A549 (cell line): ENCODE data around the gene METTL21C. TPM values are rescaled to one million over a fixed set of nuclear protein-coding genes. Genes with fewer than 3 reads are reported as not detected.

Experiments used
- ATAC-seq, 2 experiments: fragments of 200-7000 bp in 1 of 2; fragments of >200 bp in 1 of 2; cut with Nextera tagmentation in 1 of 2; cut with Tn5 transposase in 1 of 2; 3 replicates each; pipeline versions ENCODE4 v1.8.0 to v1.9.1; 2018 to 2020; ENCODE audit warnings: mild to moderate bottlenecking in 1 of 2, moderate library complexity in 1 of 2
- CTCF ChIA-PET: fragments of 300-600 bp; sonication (Branson Sonifier 250); formaldehyde crosslinking; extraction: SDS; loops from one replicate; lab custom pipeline; 2021; ENCODE audit warnings: antibody characterized with exemption, inconsistent platforms; lab: Yijun Ruan, JAX
- POLR2A ChIA-PET: fragments of 350-600 bp; formaldehyde crosslinking; extraction: SDS; loops from one replicate; lab custom pipeline; 2021; ENCODE audit warnings: antibody characterized with exemption, inconsistent platforms; lab: Yijun Ruan, JAX
- DNase-seq, 2 experiments: peaks; one replicate each; pipeline versions ENCODE4 v3.0.0 to v3.0.0-alpha.2; 2011 to 2016; ENCODE audit warnings: low read depth in 1 of 2, low spot score in 1 of 2
- FAIRE-seq: peaks from 2 replicates; lab custom pipeline; 2011; peaks lifted over from hg19 to GRCh38; lab: Jason Lieb, UNC
- H3K27ac ChIP-seq, 2 experiments: fragments of >200 bp; sonication (Bioruptor Twin); formaldehyde crosslinking; 3 replicates each; pipeline ENCODE4 v1.5.1; 2016 to 2017
- H3K4me1 ChIP-seq: fragments of >200 bp; sonication (Bioruptor Twin); formaldehyde crosslinking; 3 replicates; pipeline ENCODE4 v1.6.1; 2016
- H3K4me2 ChIP-seq: fragments of >200 bp; sonication (Bioruptor Twin); formaldehyde crosslinking; 3 replicates; pipeline ENCODE4 v1.6.1; 2016
- H3K4me3 ChIP-seq: fragments of >200 bp; sonication (Bioruptor Twin); formaldehyde crosslinking; 3 replicates; pipeline ENCODE4 v1.5.1; 2016
- H3K9me3 ChIP-seq: fragments of >200 bp; sonication (Bioruptor Twin); formaldehyde crosslinking; 3 replicates; pipeline ENCODE4 v1.6.1; 2016
- CBX2 ChIP-seq: fragments of 200-600 bp; sonication (generic); IDR thresholded peaks from 2 replicates; pipeline ENCODE4 v1.6.1; 2016; ENCODE audit warnings: low read depth, mild to moderate bottlenecking, borderline replicate concordance
- CBX8 ChIP-seq: fragments of 200-600 bp; sonication (generic); IDR thresholded peaks from 2 replicates; pipeline ENCODE4 v1.6.1; 2016
- CEBPB ChIP-seq, 2 experiments: fragments of >200 bp in 1 of 2; sonication (Bioruptor Twin) in 1 of 2; formaldehyde crosslinking in 1 of 2; IDR thresholded peaks; 2 replicates each; pipeline ENCODE4 v1.6.1; 2012 to 2016
- CTCF ChIP-seq: fragments of >200 bp; sonication (Bioruptor Twin); formaldehyde crosslinking; IDR thresholded peaks from 3 replicates; pipeline ENCODE4 v1.5.1; 2016
- E2F6 ChIP-seq: IDR thresholded peaks from 2 replicates; pipeline ENCODE4 v1.6.1; 2012; ENCODE audit warnings: low read depth, borderline replicate concordance
- EHF ChIP-seq: fragments of 250-450 bp; sonication (Bioruptor Pico); IDR thresholded peaks from 2 replicates; pipeline ENCODE4 v1.5.0; 2020; ENCODE audit warnings: mild to moderate bottlenecking
- ELK1 ChIP-seq: fragments of 150-350 bp; IDR thresholded peaks from 2 replicates; pipeline ENCODE4 v1.6.1; 2014; ENCODE audit warnings: low read depth, mild to moderate bottlenecking, low read length
- EP300 ChIP-seq, 2 experiments: fragments of >200 bp; sonication (Bioruptor Twin); formaldehyde crosslinking; IDR thresholded peaks; 2 replicates in 1 of 2; 3 replicates in 1 of 2; pipeline ENCODE4 v1.6.1; 2016 to 2017
- ESRRA ChIP-seq: fragments of 150-350 bp; IDR thresholded peaks from 2 replicates; pipeline ENCODE4 v1.6.1; 2014; ENCODE audit warnings: mild to moderate bottlenecking, low read length, borderline replicate concordance
- GATA3 ChIP-seq: IDR thresholded peaks from 2 replicates; pipeline ENCODE4 v1.6.1; 2012; ENCODE audit warnings: borderline replicate concordance
- HDAC2 ChIP-seq: fragments of 200-600 bp; sonication (generic); IDR thresholded peaks from 2 replicates; pipeline ENCODE4 v1.6.1; 2016
- HOXA7 ChIP-seq: fragments of 250-450 bp; sonication (Bioruptor Pico); IDR thresholded peaks from 2 replicates; pipeline ENCODE4 v1.5.0; 2020; ENCODE audit warnings: mild to moderate bottlenecking, moderate library complexity
- HOXB5 ChIP-seq: fragments of 250-450 bp; sonication (Bioruptor Pico); IDR thresholded peaks from 2 replicates; pipeline ENCODE4 v1.5.0; 2020; ENCODE audit warnings: mild to moderate bottlenecking, moderate library complexity
- KDM1A ChIP-seq: fragments of 200-600 bp; sonication (generic); IDR thresholded peaks from 2 replicates; pipeline ENCODE4 v1.6.1; 2016; ENCODE audit warnings: low read depth, mild to moderate bottlenecking
- KDM5A ChIP-seq: fragments of 200-600 bp; sonication (generic); IDR thresholded peaks from 2 replicates; pipeline ENCODE4 v1.6.1; 2016; ENCODE audit warnings: antibody characterized with exemption, mild to moderate bottlenecking
- MAX ChIP-seq: IDR thresholded peaks from 2 replicates; pipeline ENCODE4 v1.6.1; 2012
- POLR2A ChIP-seq: IDR thresholded peaks from 2 replicates; pipeline ENCODE4 v1.6.1; 2012; ENCODE audit warnings: mild to moderate bottlenecking, low read length
- POLR2AphosphoS2 ChIP-seq: conservative IDR thresholded peaks from 2 replicates; pipeline ENCODE4 v1.6.1; 2012; ENCODE audit warnings: low read length, improper control_type of control experiment, inconsistent platforms
- RARB ChIP-seq: fragments of 250-450 bp; sonication (Bioruptor Pico); IDR thresholded peaks from 2 replicates; pipeline ENCODE4 v1.8.0; 2021; ENCODE audit warnings: mild to moderate bottlenecking, moderate library complexity
- RCOR1 ChIP-seq: fragments of 150-350 bp; IDR thresholded peaks from 2 replicates; pipeline ENCODE4 v1.6.1; 2014; ENCODE audit warnings: antibody characterized with exemption, low read length, low read depth
- SREBF2 ChIP-seq: fragments of 450-650 bp; IDR thresholded peaks from 2 replicates; pipeline ENCODE4 v1.6.1; 2014; ENCODE audit warnings: mild to moderate bottlenecking, moderate library complexity
- ZC3H11A ChIP-seq: fragments of 450-650 bp; IDR thresholded peaks from 2 replicates; pipeline ENCODE4 v1.6.1; 2014; ENCODE audit warnings: antibody characterized with exemption, mild to moderate bottlenecking
- ZSCAN20 ChIP-seq: fragments of 250-450 bp; sonication (Bioruptor Pico); IDR thresholded peaks from 2 replicates; pipeline ENCODE4 v1.8.0; 2022; ENCODE audit warnings: mild to moderate bottlenecking, moderate library complexity
- WGBS: methylation state at CpG from one replicate; pipeline ENCODE4 v1.1.6; 2017; ENCODE audit errors: missing lambda C conversion rate; 5-methylcytosine and 5-hydroxymethylcytosine counted together
- polyA minus RNA-seq: library from RNA; depleted of rRNA, polyadenylated mRNA; stranded (reverse); fragments of >200 nt; gene quantifications from 2 replicates; pipeline ENCODE4 v1.2.3, GENCODE V29; 2011; rRNA and poly(A)+ RNA removed
- polyA plus RNA-seq, 4 experiments: library from polyadenylated mRNA; depleted of rRNA in 3 of 4; stranded (reverse); fragments of >200 nt; fragmentation: RNase III in 1 of 4; extraction: RNeasy Plus Mini Kit Qiagen cat#74134 plus additional on column Dnase treatment in 1 of 4; gene quantifications; 2 replicates in 3 of 4; 3 replicates in 1 of 4; pipeline ENCODE4 v1.2.3, GENCODE V29; 2011 to 2017

METTL21C gene
- not detected in 2 replicates for polyA plus RNA-seq (2011; rRNA removed)
- not detected in 2 replicates for polyA plus RNA-seq (2012; cell fraction: cytosol; rRNA removed)
- not detected in 2 replicates for polyA plus RNA-seq (2012; cell fraction: nucleus; rRNA removed)
- polyA plus RNA-seq (2017; fragmentation: RNase III; extraction: RNeasy Plus Mini Kit Qiagen cat#74134 plus additional on column Dnase treatment) = not detected in 3 replicates
- not detected in 2 replicates for polyA minus RNA-seq

- Histone ChIP-seq H3K9me3 (no peaks in the 10 kb centered on the region), H3K4me3 (no peak within 1 kb of the TSS), H3K4me1 (no peaks in the 10 kb centered on the region)
- ChIA-PET POLR2A (no interaction called here), CTCF (no interaction called here)
- WGBS = 20% methylated on average over 6 of the region's 6 CpGs
- DNase-seq = no peak
- FAIRE-seq = no peak
- ATAC-seq = no peak
- TF ChIP-seq HOXB5 (CRISPR knock-in tag) = no peak
- TF ChIP-seq RARB = no peak
- no peak for TF ChIP-seq GATA3
- TF ChIP-seq EP300 (IDR thresholded peaks at IDR 0.05) = no peak
- TF ChIP-seq SREBF2 = no peak
- TF ChIP-seq MAX = no peak
- TF ChIP-seq POLR2A = no peak
- TF ChIP-seq, all 56 proteins: peak for 0
- Histone ChIP-seq H3K4me2 (no peak within 1 kb of the TSS), H3K27ac (no peak within 1 kb of the TSS)
Measured at GRCh38 chr13:102694937-102695336, at the start of gene METTL21C. Gene METTL21C (minus strand): TSS chr13:102695044. CDS start chr13:102694498, 546 bp downstream.

- no peak for FAIRE-seq
- H3K4me1 ChIP-seq = no peaks in the 10 kb centered on the region
- TF ChIP-seq HOXA7 (CRISPR knock-in tag) (no peak), CTCF (no peak), KDM1A (no peak), HDAC2 (no peak), CBX8 (no peak), CBX2 (no peak), RARB (no peak), RCOR1 (no peak), ZSCAN20 (CRISPR knock-in tag) (no peak), MAX (no peak), E2F6 (no peak), GATA3 (no peak), HOXB5 (CRISPR knock-in tag) (no peak), EHF (no peak), ESRRA (no peak), POLR2AphosphoS2 (no peak)
- H3K27ac ChIP-seq = no peak overlapping the region
- H3K4me2 ChIP-seq = no peak overlapping the region
- peaks cover 11% of the 10 kb centered on the region; the same call in 2 of the 3 replicates for H3K9me3 ChIP-seq
- ChIA-PET CTCF (no interaction called here), POLR2A (no interaction called here)
- H3K4me3 ChIP-seq = no peak overlapping the region
- DNase-seq = no peak
- ATAC-seq = no peak
Measured at GRCh38 chr13:102742506-102742905, 47.7 kb upstream of the METTL21C start.

GRCh38 chr13:102742101-102742500, 47.3 kb upstream of the METTL21C start:
- Histone ChIP-seq H3K9me3 (peaks cover 11% of the 10 kb centered on the region; the same call in 2 of the 3 replicates), H3K27ac (no peak overlapping the region), H3K4me2 (no peak overlapping the region), H3K4me3 (no peak overlapping the region), H3K4me1 (no peaks in the 10 kb centered on the region)
- POLR2A ChIA-PET = no interaction called here
- CTCF ChIA-PET = no interaction called here
- TF ChIP-seq ELK1 (no peak), CEBPB (IDR thresholded peaks at IDR 0.05) (no peak), KDM5A (no peak), ZC3H11A (no peak), GATA3 (no peak)
- no peak for FAIRE-seq
- no peak for DNase-seq
- no peak for ATAC-seq
- WGBS = 0% methylated on average over 1 of the region's 1 CpG
